ENCODE data around the gene FBRSL1. TPM values are rescaled to one million over a fixed set of nuclear protein-coding genes. Genes with fewer than 3 reads are reported as not detected.

The FBRSL1 gene
- total and polyA plus RNA-seq, 2 of the 8 experiments (the other 6 are each of a cell fraction or from before 2014, with no cell fraction given) = 18.4 to 109 TPM

- no peak for TF ChIP-seq ATF3 (IDR thresholded peaks at IDR 0.05; ENCODE audit: insufficient read depth, low read depth, low read length)
- TF ChIP-seq USF2 (IDR thresholded peaks at IDR 0.05; ENCODE audit: low read length) = no peak
- TF ChIP-seq EZH2 (IDR thresholded peaks at IDR 0.05; ENCODE audit: low read depth, low read length, severe bottlenecking) = no peak
- TF ChIP-seq NRF1 (IDR thresholded peaks at IDR 0.05; ENCODE audit: low read depth, low read length) = no peak
- no peak for TF ChIP-seq BRCA1 (IDR thresholded peaks at IDR 0.05; ENCODE audit: low read depth, low read length)
- TF ChIP-seq SRF (IDR thresholded peaks at IDR 0.05; ENCODE audit: low read depth, low read length) = 0 out of 2 replicates have a peak, but pooled peaks have one; percentile 30
- no peak for TF ChIP-seq POU5F1 (IDR thresholded peaks at IDR 0.05; ENCODE audit: low read depth, low read length)
- no peak for TF ChIP-seq ZNF274 (IDR thresholded peaks at IDR 0.05; ENCODE audit: borderline replicate concordance, extremely low read depth, low read length)
Measured at GRCh38 chr12:132559652-132560363, 69.9 kb downstream of the FBRSL1 start (continued).
